ENCODE data around the gene LYPD6B.

The LYPD6B gene

GRCh38 chr2:149125031-149125725, 86.7 kb downstream of the LYPD6B start:
- TF ChIP-seq CTCF (conservative IDR thresholded peaks at IDR 0.05; ENCODE audit: low read length) = no peak
- TF ChIP-seq EZH2phosphoT487 (IDR thresholded peaks at IDR 0.05; ENCODE audit: borderline replicate concordance) = no peak
- Histone ChIP-seq H3K27me3 (ENCODE audit: insufficient read depth, low read length, poor library complexity, severe bottlenecking) (peaks cover 50% of the 10 kb centered on the region), H3K9me2 (replicated peaks; ENCODE audit: low read depth, low read length) (no peaks in the 10 kb centered on the region), H3K4me1 (ENCODE audit: insufficient read depth, low read length, poor library complexity, severe bottlenecking) (peaks cover 13% of the 10 kb centered on the region), H2AFZ (ENCODE audit: low read length) (no peak overlapping the region), H3K36me3 (ENCODE audit: insufficient read depth, low read length) (no peaks in the 10 kb centered on the region), H3K4me2 (ENCODE audit: low read depth, low read length, poor library complexity, severe bottlenecking) (no peak overlapping the region), H3K9ac (ENCODE audit: low read depth, low read length, poor library complexity, severe bottlenecking) (no peak overlapping the region), H4K20me1 (ENCODE audit: insufficient read depth, low read length, poor library complexity, severe bottlenecking) (no peaks in the 10 kb centered on the region), H3K79me2 (ENCODE audit: insufficient read depth, low read length) (no peaks in the 10 kb centered on the region), H3K9me3 (ENCODE audit: insufficient read depth, low read depth, low read length) (no peaks in the 10 kb centered on the region), H3F3A (ENCODE audit: low read depth) (no peaks in the 10 kb centered on the region), H3K4me3 (ENCODE audit: low read length, poor library complexity, severe bottlenecking) (no peak overlapping the region)

DNA sequence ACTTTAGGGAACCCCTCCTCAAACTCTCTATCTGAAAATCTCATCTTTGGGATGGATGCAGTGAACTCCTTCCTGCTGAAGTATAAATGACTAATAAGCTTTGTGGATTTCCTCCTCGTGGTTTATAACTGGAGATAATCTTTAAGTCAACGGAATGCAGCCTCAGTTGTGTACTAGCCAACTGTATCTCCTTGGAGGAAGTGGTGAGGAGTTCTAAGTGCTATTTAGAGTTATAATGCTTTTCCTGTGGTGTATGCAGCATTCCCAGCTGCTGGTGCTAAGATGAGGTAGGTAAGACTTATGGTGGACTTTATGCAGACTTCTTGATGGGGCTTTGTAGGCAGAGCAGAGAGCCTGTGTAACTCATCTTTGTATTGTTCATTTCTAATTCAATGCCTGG, 90.9 kb downstream of the LYPD6B start:
- Histone ChIP-seq H3K79me2 (ENCODE audit: insufficient read depth, low read length) (no peaks in the 10 kb centered on the region), H3K4me2 (ENCODE audit: low read depth, low read length, poor library complexity, severe bottlenecking) (peak overlapping the region; percentile 18), H3K27me3 (ENCODE audit: insufficient read depth, low read length, poor library complexity, severe bottlenecking) (peaks cover 87% of the 10 kb centered on the region), H3K9ac (ENCODE audit: low read depth, low read length, poor library complexity, severe bottlenecking) (no peak overlapping the region), H3K9me2 (replicated peaks; ENCODE audit: low read depth, low read length) (no peaks in the 10 kb centered on the region), H3K36me3 (ENCODE audit: insufficient read depth, low read length) (no peaks in the 10 kb centered on the region), H3K4me1 (ENCODE audit: insufficient read depth, low read length, poor library complexity, severe bottlenecking) (peaks cover 17% of the 10 kb centered on the region), H4K20me1 (ENCODE audit: insufficient read depth, low read length, poor library complexity, severe bottlenecking) (no peaks in the 10 kb centered on the region), H2AFZ (ENCODE audit: low read length) (no peak overlapping the region), H3F3A (ENCODE audit: low read depth) (no peaks in the 10 kb centered on the region), H3K9me3 (ENCODE audit: insufficient read depth, low read depth, low read length) (no peaks in the 10 kb centered on the region), H3K4me3 (ENCODE audit: low read length, poor library complexity, severe bottlenecking) (no peak overlapping the region)
- TF ChIP-seq EZH2phosphoT487 (IDR thresholded peaks at IDR 0.05; ENCODE audit: borderline replicate concordance) = peak; percentile 82; the same call in 1 of the 2 replicates
- TF ChIP-seq CTCF (conservative IDR thresholded peaks at IDR 0.05; ENCODE audit: low read length) = no peak

GRCh38 chr2:149132339-149132738, 93.8 kb downstream of the LYPD6B start:
- no peaks in the 10 kb centered on the region for H4K20me1 ChIP-seq (ENCODE audit: insufficient read depth, low read length, poor library complexity, severe bottlenecking)
- H3K9me2 ChIP-seq (replicated peaks; ENCODE audit: low read depth, low read length) = no peaks in the 10 kb centered on the region
- no peaks in the 10 kb centered on the region for H3K36me3 ChIP-seq (ENCODE audit: insufficient read depth, low read length)
- H3K4me3 ChIP-seq (ENCODE audit: low read length, poor library complexity, severe bottlenecking) = no peak overlapping the region
- H3K9ac ChIP-seq (ENCODE audit: low read depth, low read length, poor library complexity, severe bottlenecking) = no peak overlapping the region
- no peak for TF ChIP-seq EZH2phosphoT487 (IDR thresholded peaks at IDR 0.05; ENCODE audit: borderline replicate concordance)
- no peak for TF ChIP-seq CTCF (conservative IDR thresholded peaks at IDR 0.05; ENCODE audit: low read length)
- H3K79me2 ChIP-seq (ENCODE audit: insufficient read depth, low read length) = no peaks in the 10 kb centered on the region
- H3K4me1 ChIP-seq (ENCODE audit: insufficient read depth, low read length, poor library complexity, severe bottlenecking) = peaks cover 17% of the 10 kb centered on the region
- H3K9me3 ChIP-seq (ENCODE audit: insufficient read depth, low read depth, low read length) = no peaks in the 10 kb centered on the region
- peaks cover 69% of the 10 kb centered on the region for H3K27me3 ChIP-seq (ENCODE audit: insufficient read depth, low read length, poor library complexity, severe bottlenecking)
- H3F3A ChIP-seq (ENCODE audit: low read depth) = no peaks in the 10 kb centered on the region
- no peak overlapping the region for H2AFZ ChIP-seq (ENCODE audit: low read length)
- H3K4me2 ChIP-seq (ENCODE audit: low read depth, low read length, poor library complexity, severe bottlenecking) = no peak overlapping the region

All from Loucy (cell line).